NT2/D1 (cell line): ENCODE results near the gene ST6GALNAC2.

Experiments used
- YY1 ChIP-seq: IDR thresholded peaks from 2 replicates; pipeline ENCODE4 v1.6.1; 2011; ENCODE audit not compliant: insufficient read length, insufficient read depth
- ZNF274 ChIP-seq: IDR thresholded peaks from 2 replicates; pipeline ENCODE4 v1.6.1; 2011; ENCODE audit warnings: mild to moderate bottlenecking, low read depth, low read length

- TF ChIP-seq YY1 (no peak), ZNF274 (no peak)
Observed at GRCh38 chr17:76565728-76566612, 19.7 kb downstream of the ST6GALNAC2 start.
